Activated naive CD8-positive, alpha-beta T cell treated with anti-CD3 and anti-CD28 coated beads, Interleukin-2, amount 50 U/mL, for 24 hours (primary cell): ENCODE data around the gene DPYSL4.

ENCODE experiments used
- ATAC-seq: fragments of 150-1000 bp; cut with Tn5 transposase; one replicate; pipeline ENCODE4 v1.10.0; 2021
- DNase-seq: peaks from one replicate; pipeline ENCODE4 v3.0.0; 2021
- H3K27ac Mint-ChIP-seq: one replicate; pipeline ENCODE4 v1.8.0; 2021; ENCODE audit warnings: mild to moderate bottlenecking, mixed read lengths
- H3K27me3 Mint-ChIP-seq: one replicate; pipeline ENCODE4 v1.8.0; 2021; ENCODE audit warnings: mixed read lengths
- H3K36me3 Mint-ChIP-seq: one replicate; pipeline ENCODE4 v1.8.0; 2021; ENCODE audit warnings: low read depth, mixed read lengths
- H3K4me1 Mint-ChIP-seq: one replicate; pipeline ENCODE4 v1.8.0; 2021; ENCODE audit warnings: mixed read lengths
- H3K4me3 Mint-ChIP-seq: one replicate; pipeline ENCODE4 v1.8.0; 2021; ENCODE audit warnings: mild to moderate bottlenecking, moderate library complexity, mixed read lengths
- H3K9me3 Mint-ChIP-seq: one replicate; pipeline ENCODE4 v1.8.0; 2021; ENCODE audit warnings: mixed read lengths

The DPYSL4 gene

DNA sequence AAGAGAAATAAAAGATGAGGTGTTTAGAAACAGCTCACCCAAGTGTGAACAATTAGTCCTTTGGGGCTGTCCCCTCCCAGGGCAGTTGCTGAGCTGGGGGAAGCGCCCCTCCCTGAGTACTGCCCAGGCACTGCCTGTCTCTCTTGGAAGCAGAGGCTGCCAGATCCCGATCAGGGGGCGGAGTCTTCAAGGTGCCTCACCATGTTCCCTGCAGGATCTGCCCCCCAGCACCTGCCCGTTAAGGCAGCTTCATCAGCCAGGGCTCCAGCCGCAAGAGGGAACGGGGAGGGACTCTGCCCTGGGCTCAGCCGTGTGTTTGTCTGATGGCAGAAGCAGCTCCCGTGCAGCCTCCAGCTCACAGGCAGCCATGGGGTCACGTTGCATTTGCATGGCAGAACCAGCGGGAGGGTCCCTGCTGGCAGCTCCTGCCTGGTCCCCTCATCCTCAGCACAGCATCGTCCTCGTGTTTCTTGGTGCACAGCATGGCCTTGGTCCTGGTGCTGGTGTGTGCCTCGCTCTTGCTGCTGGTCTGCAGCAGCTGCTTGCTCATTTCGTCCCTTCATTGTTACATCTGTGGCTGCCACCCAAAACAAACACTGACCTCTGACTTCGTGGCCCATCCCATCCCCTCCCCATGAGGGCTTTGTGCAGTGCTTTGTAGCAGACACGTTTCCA is 10.7 kb upstream of the DPYSL4 start:
- Mint-ChIP-seq H3K27ac (no peak overlapping the region), H3K9me3 (no peaks in the 10 kb centered on the region), H3K27me3 (peaks cover 21% of the 10 kb centered on the region), H3K4me1 (peaks cover 7% of the 10 kb centered on the region), H3K4me3 (no peak overlapping the region), H3K36me3 (no peaks in the 10 kb centered on the region)
- DNase-seq (no peak), ATAC-seq (no peak)

DNA sequence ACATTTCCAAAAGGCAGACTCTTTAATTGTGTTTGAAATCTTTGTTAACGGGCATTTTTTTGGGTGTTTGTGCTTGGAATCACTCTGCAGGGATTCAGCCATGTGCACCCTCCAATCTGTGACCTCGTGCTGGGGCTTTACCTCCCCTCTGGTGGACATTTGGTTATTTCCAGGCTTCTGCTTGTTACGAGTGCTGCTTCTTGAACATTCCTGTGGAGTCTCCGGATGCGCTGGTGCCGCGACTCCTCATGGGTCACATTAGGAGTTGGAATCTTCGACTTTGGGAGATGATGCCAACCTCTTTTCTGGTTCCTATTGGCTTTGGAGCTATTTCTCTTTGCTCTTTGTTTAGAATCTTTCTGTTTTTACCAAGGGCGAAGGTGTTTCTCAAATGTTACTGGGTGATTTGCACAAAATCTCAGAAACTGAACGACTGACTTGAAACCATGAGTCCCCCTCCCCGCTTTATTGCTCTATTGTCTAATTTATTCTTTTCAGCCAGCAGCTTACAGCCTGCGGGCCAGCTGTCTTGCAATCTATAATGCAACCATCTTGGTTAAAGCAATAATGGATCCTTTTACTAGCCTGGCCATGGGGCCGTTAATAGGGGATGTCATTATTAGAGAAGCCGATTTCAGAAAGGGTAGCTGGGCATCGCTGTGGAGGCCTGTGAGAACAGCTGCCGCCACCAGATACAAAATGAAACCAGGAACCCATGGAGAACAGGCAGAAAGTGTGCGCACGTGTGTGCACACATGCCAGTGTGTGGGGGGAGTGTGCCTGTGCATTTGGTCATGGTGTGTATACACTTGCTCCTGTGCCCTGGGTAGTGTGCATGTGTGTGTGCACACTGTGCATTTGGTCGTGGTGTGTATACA is 9.9 kb upstream of the DPYSL4 start:
- no peak overlapping the region for H3K4me3 Mint-ChIP-seq
- no peaks in the 10 kb centered on the region for H3K9me3 Mint-ChIP-seq
- H3K4me1 Mint-ChIP-seq: peaks cover 7% of the 10 kb centered on the region
- peaks cover 20% of the 10 kb centered on the region for H3K27me3 Mint-ChIP-seq
- DNase-seq: no peak
- no peak overlapping the region for H3K27ac Mint-ChIP-seq
- H3K36me3 Mint-ChIP-seq: no peaks in the 10 kb centered on the region
- ATAC-seq: no peak

DNA sequence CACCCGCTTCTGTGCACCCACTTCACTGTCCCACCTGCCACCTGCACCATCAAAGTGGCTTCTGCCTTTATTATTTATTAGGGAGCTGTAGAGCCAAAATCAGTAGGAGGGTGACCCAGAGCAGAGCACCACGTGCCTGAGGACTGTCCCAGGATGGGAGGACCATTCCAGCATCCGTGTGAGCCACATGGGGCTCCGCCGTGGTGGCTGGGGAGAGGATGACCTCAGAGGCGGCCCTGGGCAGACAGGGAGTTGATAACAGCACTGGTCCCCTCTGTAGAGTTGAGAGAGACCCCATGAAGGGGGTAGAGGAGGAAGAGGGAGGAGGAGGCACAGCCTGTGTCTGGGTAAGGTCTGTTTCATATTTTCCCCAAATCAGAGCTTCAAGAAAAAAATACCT is 8.7 kb upstream of the DPYSL4 start:
- ATAC-seq (no peak), DNase-seq (no peak)
- H3K9me3 Mint-ChIP-seq: no peaks in the 10 kb centered on the region
- no peak overlapping the region for H3K27ac Mint-ChIP-seq
- H3K27me3 Mint-ChIP-seq: peaks cover 22% of the 10 kb centered on the region
- no peaks in the 10 kb centered on the region for H3K36me3 Mint-ChIP-seq
- H3K4me3 Mint-ChIP-seq: no peak overlapping the region
- peaks cover 7% of the 10 kb centered on the region for H3K4me1 Mint-ChIP-seq

DNA sequence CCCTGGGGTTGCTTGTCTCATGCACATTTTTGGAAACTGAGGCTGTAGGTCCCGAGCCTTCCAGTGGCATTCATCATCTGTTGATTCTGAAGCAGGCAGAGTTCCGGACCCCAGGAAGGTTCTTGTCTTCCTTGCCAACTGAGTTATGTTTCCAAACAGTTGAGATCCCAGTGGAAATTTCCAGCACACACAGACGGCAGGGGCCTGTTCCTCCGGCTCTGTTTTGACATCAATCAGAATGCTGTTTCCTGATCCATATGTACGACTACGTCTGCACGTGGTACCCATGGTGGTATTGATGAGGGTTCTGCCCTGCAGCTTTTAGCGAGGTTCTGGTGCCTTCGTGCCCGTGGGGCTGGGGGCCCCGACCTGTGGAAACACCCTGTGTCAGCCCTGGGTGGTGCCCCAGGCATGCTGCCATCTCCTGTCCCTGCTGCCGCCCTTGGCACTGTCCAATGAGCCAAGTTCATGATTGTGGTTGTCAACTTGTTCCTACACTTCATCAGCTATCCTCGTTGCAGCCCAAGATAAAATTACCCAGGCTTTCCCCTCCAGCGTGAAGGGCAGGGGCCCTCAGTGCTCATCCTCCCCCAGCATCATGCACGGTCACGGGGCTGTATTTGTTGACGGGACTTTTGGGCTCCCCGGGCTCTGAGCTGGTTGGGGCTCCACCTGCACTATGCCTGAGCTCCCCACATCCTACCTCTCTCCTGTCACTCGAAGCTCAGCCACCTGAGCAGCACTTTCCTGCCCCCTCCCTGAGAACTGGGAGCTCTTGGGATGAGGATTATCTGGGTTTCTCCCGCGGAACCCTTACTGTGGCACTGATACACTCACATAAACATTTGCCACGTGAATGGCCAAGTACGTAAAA is 7.8 kb upstream of the DPYSL4 start:
- Mint-ChIP-seq H3K4me1 (peaks cover 2% of the 10 kb centered on the region), H3K27ac (no peak overlapping the region), H3K27me3 (peaks cover 24% of the 10 kb centered on the region), H3K4me3 (no peak overlapping the region), H3K36me3 (no peaks in the 10 kb centered on the region), H3K9me3 (no peaks in the 10 kb centered on the region)
- no peak for ATAC-seq
- no peak for DNase-seq

DNA sequence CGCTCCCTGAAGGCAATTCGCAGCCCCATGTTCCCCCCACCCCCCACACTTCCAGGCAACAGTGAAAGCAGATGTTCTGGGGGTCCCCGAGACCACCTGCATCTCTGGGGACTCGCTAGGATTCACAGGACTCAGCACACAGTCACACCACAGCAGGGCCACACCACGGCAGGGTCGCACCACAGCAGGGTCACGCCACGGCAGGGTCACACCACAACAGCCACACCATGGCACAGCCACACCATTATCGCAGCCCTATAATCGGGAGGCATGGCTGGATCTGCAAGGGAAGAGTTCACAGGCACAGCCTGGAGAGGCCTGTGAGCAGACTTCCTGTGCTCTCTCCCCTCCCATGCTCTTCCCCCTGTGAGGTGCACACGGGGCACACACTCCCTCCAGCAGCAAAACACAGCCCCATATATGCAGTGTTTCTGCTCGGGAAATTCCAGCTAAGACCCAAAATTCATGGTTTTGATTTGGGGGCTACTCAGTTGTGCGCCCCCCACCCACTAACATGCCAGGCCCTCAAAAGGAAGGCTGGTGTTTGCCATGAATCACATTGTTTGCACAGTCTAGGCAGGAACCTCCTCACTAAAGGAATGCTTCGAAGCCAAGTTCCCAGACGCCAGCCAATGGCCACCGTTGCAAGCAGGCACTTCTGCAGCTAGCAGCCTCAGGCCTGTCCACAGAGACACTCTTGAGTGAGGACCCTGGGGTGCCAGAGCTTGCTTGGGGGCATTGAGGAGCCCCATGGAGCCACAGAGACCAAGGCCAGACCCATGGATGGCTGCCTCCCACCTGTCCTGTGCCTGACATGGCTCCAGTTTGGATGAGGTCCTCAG is 7.0 kb upstream of the DPYSL4 start:
- H3K9me3 Mint-ChIP-seq: no peaks in the 10 kb centered on the region
- H3K4me3 Mint-ChIP-seq: no peak overlapping the region
- no peak for DNase-seq
- peaks cover 25% of the 10 kb centered on the region for H3K27me3 Mint-ChIP-seq
- ATAC-seq: no peak
- no peaks in the 10 kb centered on the region for H3K36me3 Mint-ChIP-seq
- peaks cover 3% of the 10 kb centered on the region for H3K4me1 Mint-ChIP-seq
- H3K27ac Mint-ChIP-seq: no peak overlapping the region

DNA sequence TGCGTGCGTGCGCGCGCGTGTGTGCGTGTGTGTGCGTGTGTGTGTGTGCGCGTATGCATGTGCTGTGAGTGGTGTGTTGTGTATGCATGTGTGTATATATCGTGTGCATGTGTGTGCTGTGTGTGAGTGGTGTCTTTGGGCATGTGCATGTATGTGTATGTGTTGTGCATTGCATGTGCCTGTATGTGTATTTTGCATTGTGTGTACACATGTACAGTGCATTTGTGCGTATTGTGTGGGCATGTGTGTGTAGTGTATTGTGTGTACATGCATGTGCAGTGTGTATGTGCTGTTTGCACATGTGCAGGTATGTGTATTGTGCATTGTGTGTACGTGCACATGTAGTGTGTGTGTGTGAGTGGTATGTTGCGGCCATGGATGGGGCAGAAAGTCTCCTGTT is 6.0 kb upstream of the DPYSL4 start:
- Mint-ChIP-seq H3K4me3 (no peak overlapping the region), H3K9me3 (no peaks in the 10 kb centered on the region), H3K27me3 (peaks cover 29% of the 10 kb centered on the region), H3K4me1 (peaks cover 4% of the 10 kb centered on the region), H3K27ac (no peak overlapping the region), H3K36me3 (no peaks in the 10 kb centered on the region)
- ATAC-seq (no peak), DNase-seq (no peak)

DNA sequence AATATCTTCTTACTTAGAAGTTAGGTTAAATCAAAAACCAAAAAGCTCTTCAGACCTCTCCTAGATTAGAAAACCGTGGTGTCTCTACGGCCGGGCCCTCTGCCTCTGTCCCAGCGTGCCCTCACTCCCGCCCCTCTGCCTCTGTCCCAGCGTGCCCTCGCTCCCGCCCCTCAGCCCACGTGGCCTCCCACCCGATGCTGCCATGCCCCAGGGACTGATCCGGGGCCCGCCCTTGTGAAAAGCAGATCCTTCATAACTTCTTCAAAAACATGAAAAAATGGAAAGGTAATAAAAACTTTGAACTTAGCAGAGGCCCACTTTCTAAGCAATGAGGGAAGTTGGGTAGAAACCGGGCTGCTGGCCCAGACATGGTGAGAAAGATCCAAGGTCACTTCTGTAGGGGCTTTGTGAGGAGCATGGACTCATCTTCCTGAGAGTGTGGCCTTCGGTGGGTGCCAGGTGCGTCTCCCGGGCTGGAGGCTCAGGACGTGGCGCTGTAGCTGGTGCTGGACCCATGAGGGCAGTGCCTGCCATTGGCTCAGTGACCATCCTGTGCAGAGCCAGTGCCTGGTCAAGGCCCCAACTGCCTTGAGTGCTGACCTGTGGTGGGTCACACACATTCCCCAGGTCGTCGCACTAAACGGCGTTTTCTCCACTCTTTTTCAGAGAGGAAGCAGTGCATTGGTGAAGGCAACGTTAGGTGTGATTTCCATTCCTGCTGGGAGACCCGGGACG is 4.9 kb upstream of the DPYSL4 start:
- Mint-ChIP-seq H3K4me3 (no peak overlapping the region), H3K4me1 (peaks cover 4% of the 10 kb centered on the region), H3K36me3 (no peaks in the 10 kb centered on the region), H3K27me3 (peaks cover 23% of the 10 kb centered on the region), H3K9me3 (no peaks in the 10 kb centered on the region), H3K27ac (no peak overlapping the region)
- DNase-seq: no peak
- no peak for ATAC-seq

DNA sequence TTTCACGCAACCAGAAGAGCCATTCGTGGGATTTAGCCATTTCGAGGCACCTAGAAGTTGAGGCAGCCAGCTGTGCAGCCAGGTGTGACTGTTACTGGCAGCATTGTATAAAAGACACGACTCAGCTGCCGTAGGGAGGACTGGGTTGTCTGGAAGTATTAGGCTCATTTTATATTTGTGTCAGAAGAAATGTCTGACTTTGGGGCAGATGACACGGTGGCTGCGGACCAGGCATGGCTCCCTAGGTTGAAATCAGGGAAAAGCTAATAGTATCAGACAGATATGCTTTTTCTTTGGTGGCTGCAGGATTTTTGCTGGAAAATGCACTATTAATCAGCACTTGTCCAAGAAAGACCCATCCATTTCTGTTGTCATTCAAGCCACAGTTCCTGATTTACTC is 4.2 kb upstream of the DPYSL4 start:
- Mint-ChIP-seq H3K27ac (no peak overlapping the region), H3K9me3 (no peaks in the 10 kb centered on the region), H3K27me3 (peaks cover 16% of the 10 kb centered on the region), H3K4me1 (peaks cover 4% of the 10 kb centered on the region), H3K36me3 (no peaks in the 10 kb centered on the region), H3K4me3 (no peak overlapping the region)
- ATAC-seq (no peak), DNase-seq (no peak)

DNA sequence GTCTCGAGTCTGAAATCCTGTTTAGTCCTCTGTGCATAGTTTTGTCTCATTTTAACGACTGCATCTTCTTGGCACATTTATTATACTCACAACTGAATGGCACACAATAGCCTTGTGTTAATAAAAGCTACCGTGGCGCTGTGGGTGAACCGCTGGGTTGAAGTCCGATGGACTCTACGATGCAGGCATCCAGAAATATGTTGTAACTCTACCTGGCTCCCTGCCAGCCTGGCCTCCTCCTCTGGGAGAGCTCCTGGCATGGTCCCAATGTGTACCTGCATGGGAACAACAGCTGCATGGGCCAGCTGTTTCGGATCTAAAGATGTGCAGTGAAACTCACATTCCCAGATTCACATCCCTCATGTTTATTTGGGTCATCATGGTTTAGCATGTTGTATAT is 3.7 kb upstream of the DPYSL4 start:
- no peak for ATAC-seq
- Mint-ChIP-seq H3K4me3 (no peak overlapping the region), H3K27me3 (peaks cover 16% of the 10 kb centered on the region), H3K9me3 (no peaks in the 10 kb centered on the region), H3K36me3 (no peaks in the 10 kb centered on the region), H3K27ac (no peak overlapping the region), H3K4me1 (peaks cover 6% of the 10 kb centered on the region)
- no peak for DNase-seq

DNA sequence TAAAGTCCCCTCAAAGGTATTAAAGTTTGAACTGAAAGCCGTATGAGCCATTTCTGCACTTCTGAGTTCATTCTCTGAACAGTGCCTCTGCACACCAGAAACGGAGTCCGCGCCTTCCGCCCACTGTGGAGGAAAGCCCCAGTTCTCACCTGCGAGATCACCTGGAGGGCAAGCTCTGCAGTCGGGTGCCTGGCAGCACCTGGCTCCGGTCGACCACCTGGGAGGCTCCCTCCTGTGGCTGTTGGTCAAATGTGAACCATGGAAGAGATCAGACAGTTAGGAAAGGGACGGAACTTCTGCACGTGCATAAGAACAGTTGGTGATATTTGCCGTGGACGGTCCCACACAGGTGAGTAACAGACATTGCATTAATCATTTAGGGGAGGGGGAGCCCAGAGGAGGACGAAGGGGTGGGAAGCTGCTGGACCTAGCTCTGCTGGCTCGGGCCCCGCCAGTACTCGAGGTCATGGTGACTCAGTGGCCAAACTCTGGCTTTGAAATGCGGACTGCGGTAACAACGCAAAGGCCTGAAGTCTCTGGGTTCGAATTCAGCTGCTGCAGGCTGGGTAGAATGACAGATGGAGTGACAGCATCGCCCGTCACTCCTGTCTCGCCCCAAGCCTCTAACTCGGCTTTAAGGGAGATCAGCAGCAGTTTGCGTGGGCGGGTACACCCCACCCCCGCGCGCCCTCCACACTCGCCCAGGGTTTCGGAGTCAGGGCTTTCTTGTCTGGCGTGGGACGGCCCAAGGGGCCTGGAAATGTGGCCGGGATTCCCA is 1.7 kb upstream of the DPYSL4 start:
- H3K4me1 Mint-ChIP-seq: peaks cover 10% of the 10 kb centered on the region
- DNase-seq (no peak), ATAC-seq (no peak)
- H3K4me3 Mint-ChIP-seq: peak overlapping the region; percentile 48
- no peaks in the 10 kb centered on the region for H3K9me3 Mint-ChIP-seq
- H3K27ac Mint-ChIP-seq: no peak overlapping the region
- H3K27me3 Mint-ChIP-seq: peaks cover 35% of the 10 kb centered on the region
- no peaks in the 10 kb centered on the region for H3K36me3 Mint-ChIP-seq

DNA sequence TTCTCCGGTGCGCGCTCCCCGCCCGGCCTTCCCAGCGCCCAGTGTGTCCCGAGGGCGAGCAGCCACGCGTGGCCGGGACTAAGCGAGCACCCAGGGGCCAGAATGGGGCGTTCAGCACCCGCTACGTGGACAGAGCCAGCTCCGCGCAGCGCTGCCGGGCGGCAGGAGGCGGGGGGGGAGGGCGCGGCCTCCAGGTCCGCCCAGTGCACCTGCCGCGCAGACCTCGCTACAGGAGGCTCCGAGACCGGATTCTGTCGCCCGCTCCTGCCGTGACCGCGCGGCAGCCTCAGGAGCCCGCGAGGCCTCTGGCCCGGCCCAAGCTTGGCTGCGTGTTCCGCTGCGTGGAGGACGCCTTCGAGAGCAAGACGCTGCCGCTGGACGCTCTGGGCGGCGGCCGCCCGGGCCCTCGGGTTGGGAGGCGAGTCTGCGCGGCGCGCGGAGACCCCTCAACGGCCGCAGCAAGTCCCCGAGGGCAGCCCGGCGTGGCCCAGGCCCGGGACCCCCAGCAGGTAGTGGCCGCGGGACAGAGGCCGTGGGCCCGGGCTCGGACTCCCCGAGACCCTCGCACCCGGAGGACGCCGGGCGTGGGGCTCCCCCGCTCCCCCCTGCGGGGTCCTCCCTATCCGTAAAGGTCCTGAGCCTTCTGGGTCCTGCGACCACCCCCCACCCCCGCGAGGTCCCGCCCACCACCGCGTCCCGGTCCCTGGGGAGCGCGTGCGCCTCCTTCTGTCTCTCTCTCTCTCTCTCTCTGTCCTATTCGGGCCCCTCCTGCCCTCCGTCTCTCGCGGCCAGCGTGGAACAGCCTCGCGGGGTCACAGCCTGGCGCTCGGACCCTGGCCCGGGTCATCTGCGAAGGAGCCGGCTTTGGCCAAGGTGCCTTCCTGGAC is 904 bp upstream of the DPYSL4 start:
- H3K4me3 Mint-ChIP-seq: peak overlapping the region; percentile 26
- no peak overlapping the region for H3K27ac Mint-ChIP-seq
- H3K27me3 Mint-ChIP-seq: peaks cover 36% of the 10 kb centered on the region
- peaks cover 5% of the 10 kb centered on the region for H3K9me3 Mint-ChIP-seq
- peaks cover 10% of the 10 kb centered on the region for H3K4me1 Mint-ChIP-seq
- H3K36me3 Mint-ChIP-seq: peaks cover 3% of the 10 kb centered on the region
- peak; percentile 55 for ATAC-seq
- peak; percentile 59 for DNase-seq

DNA sequence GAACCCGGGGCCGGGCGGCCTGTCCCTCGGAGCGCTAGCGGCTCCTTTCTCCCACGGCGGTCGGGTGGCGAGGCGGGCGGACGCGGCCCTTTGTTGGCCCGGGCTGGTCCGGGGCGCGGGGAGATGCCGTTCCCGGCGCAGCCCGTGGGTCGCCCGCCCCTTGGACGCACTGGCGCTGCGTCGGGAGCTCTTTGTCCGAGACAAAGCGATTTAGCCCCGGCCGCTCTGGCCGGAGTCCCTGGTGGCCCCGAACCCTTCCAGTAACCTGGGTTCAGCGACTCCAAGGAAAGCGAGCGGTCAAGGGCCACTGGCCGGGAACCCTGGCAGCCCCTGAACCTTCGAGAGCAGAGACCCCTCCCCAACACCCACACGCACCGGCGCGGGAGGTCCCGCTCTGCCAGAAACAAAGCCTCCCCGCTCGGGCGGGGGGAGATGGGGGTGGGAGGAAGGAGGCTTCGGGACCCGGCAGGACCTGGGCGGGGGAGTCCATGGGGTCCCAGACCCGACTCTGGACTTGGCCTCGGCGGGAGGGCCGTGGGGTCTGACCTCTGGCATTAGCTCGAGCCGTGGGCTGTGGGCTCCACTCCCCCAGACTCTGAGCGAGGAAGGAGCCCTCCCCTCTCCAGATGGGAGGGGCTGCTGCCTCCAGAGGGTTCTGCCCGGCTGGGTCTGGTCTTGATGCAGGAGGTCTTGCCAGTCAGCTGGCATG is 836 bp downstream of the DPYSL4 start:
- Mint-ChIP-seq H3K27ac (no peak overlapping the region), H3K4me1 (peaks cover 10% of the 10 kb centered on the region), H3K9me3 (peaks cover 5% of the 10 kb centered on the region), H3K4me3 (peak overlapping the region; percentile 67), H3K27me3 (peaks cover 36% of the 10 kb centered on the region), H3K36me3 (peaks cover 4% of the 10 kb centered on the region)
- no peak for ATAC-seq
- no peak for DNase-seq
